Measurements from ENCODE around the gene ACER3. TPM values are rescaled to one million over a fixed set of nuclear protein-coding genes. Genes with fewer than 3 reads are reported as not detected.
A peak's percentile ranks its signal among the peaks of the same experiment; 100 is the strongest.

ACER3 gene
- total and polyA plus RNA-seq, 2 of the 4 experiments (the other 2 are of a cell fraction) = 3.5 to 10.0 TPM

- H3K4me3 ChIP-seq (ENCODE audit: insufficient read depth, low read depth, low read length) = 0 out of 2 replicates have a peak overlapping the region, but pooled peaks have one; percentile 23
- no peak overlapping the region for H2BK20ac ChIP-seq (ENCODE audit: low read depth, low read length)
- H3K9me3 ChIP-seq (ENCODE audit: control insufficient read depth, insufficient read depth, low read length) = no peaks in the 10 kb centered on the region
- in situ Hi-C loops (cut with MboI; ENCODE audit: low sequenced_read_pairs) = loop anchor here (5.0 kb wide), 2 partner anchors 107 to 192 kb away; no protein-coding TSS in a partner anchor
- no peak for TF ChIP-seq NFE2L2 (IDR thresholded peaks at IDR 0.05; ENCODE audit: low read depth, low read length)
- TF ChIP-seq CTCF (conservative IDR thresholded peaks at IDR 0.05; ENCODE audit: low read depth, low read length) = peak; percentile 81
- peak; percentile 87 for TF ChIP-seq SMC3 (IDR thresholded peaks at IDR 0.05; ENCODE audit: low read depth, low read length)
- peak; percentile 81 for TF ChIP-seq RAD21 (IDR thresholded peaks at IDR 0.05; ENCODE audit: low read length)
- TF ChIP-seq MAFK (IDR thresholded peaks at IDR 0.05; ENCODE audit: low read depth, low read length) = peak; percentile 96
- H3K9me1 ChIP-seq (ENCODE audit: insufficient read depth, low read length) = no peaks in the 10 kb centered on the region
- H3K9ac ChIP-seq (ENCODE audit: low read depth, low read length) = peak overlapping the region; percentile 66
- peak overlapping the region; percentile 94 for H3K4me2 ChIP-seq (ENCODE audit: low read depth, low read length)
- no peak overlapping the region for H4K5ac ChIP-seq (ENCODE audit: low read depth, low read length)
- H2BK120ac ChIP-seq (ENCODE audit: low read depth, low read length) = no peak overlapping the region
- no peaks in the 10 kb centered on the region for H4K20me1 ChIP-seq (ENCODE audit: insufficient read depth, low read length)
- no peaks in the 10 kb centered on the region for H3K27me3 ChIP-seq (ENCODE audit: control insufficient read depth, insufficient read depth, low read length)
- no peak overlapping the region for H3K14ac ChIP-seq (replicated peaks; ENCODE audit: low read depth, low read length)
- no peak overlapping the region for H3K4ac ChIP-seq (ENCODE audit: low read depth, low read length)
- no peaks in the 10 kb centered on the region for H3K79me1 ChIP-seq (ENCODE audit: low read depth in 1 of 2, low read length in 2 of 2)
- intact Hi-C loops (cut with micrococcal nuclease) = loop anchor here (1.0 kb wide), 2 partner anchors 109 to 185 kb away; no protein-coding TSS in a partner anchor
- dilution Hi-C loops (cut with HindIII; ENCODE audit: low sequenced_read_pairs, unreplicated experiment) = no loop called here
- H2BK15ac ChIP-seq (ENCODE audit: low read depth, low read length) = no peak overlapping the region
- H4K91ac ChIP-seq (ENCODE audit: insufficient read depth, low read depth, low read length) = no peak overlapping the region
- no peak overlapping the region for H3K18ac ChIP-seq (ENCODE audit: low read depth, low read length)
- no TSS peak for BruUV-seq (replicated peaks)
- no peak overlapping the region for H2AFZ ChIP-seq (replicated peaks; ENCODE audit: low read length, poor library complexity)
- no peak overlapping the region for H2AK5ac ChIP-seq (ENCODE audit: low read depth, low read length)
- no peak overlapping the region for H2BK5ac ChIP-seq (ENCODE audit: low read depth, low read length, poor library complexity, severe bottlenecking)
- CTCF ChIA-PET = interaction anchor here (0.5 to 3.4 kb wide), 22 partner anchors 13 to 203 kb away, joined by 3 to 25 read pairs (median 4); no protein-coding TSS in a partner anchor
- DNase-seq = peak; percentile 78
- H3K56ac ChIP-seq (ENCODE audit: extremely low read depth, insufficient read depth, low read length) = no peak overlapping the region
- H2AK9ac ChIP-seq (replicated peaks; ENCODE audit: low read depth, low read length, poor library complexity) = no peak overlapping the region
- peak; percentile 93 for ATAC-seq (ENCODE audit: low read depth)
- no peak overlapping the region for H3K23ac ChIP-seq (ENCODE audit: low read depth, low read length)
- POLR2A ChIA-PET (ENCODE audit: unreplicated experiment) = no interaction called here
- no peak overlapping the region for H3K27ac ChIP-seq (ENCODE audit: insufficient read depth, low read length)
- H4K8ac ChIP-seq (ENCODE audit: low read depth in 2 of 2, low read length in 2 of 2) = no peak overlapping the region
- WGBS, 2 experiments (ENCODE audit: extremely low coverage in 2 of 2, insufficient read length in 1 of 2) = no CpG with 5 or more reads among the region's 3 CpGs
- peaks cover 3% of the 10 kb centered on the region; the same call in 1 of the 2 replicates for H3K4me1 ChIP-seq (ENCODE audit: control insufficient read depth, insufficient read depth, low read length)
- H3K36me3 ChIP-seq (ENCODE audit: control insufficient read depth, insufficient read depth, low read length) = no peaks in the 10 kb centered on the region
These were observed 58.2 kb downstream of the ACER3 start for GRCh38 chr11:76918941-76919386.
